Keratinocyte (primary cell): Measurements from ENCODE around the gene CSTF1. TPM values are rescaled to one million over a fixed set of nuclear protein-coding genes. Genes with fewer than 3 reads are reported as not detected.
A peak's percentile ranks its signal among the peaks of the same experiment; 100 is the strongest.

Experiments used
- DNase-seq: peaks from one replicate; pipeline ENCODE4 v3.0.0-alpha.2; 2011; ENCODE audit warnings: low read depth, missing footprints, low spot score
- FAIRE-seq: peaks from 2 replicates; lab custom pipeline; 2011; peaks lifted over from hg19 to GRCh38; lab: Jason Lieb, UNC
- H2AFZ ChIP-seq: 2 replicates; pipeline ENCODE4 v1.6.0; 2012; ENCODE audit warnings: low read length, control low read depth, inconsistent platforms; ENCODE audit not compliant: control insufficient read depth
- H3K27ac ChIP-seq: 2 replicates; pipeline ENCODE4 v1.5.1; 2011; ENCODE audit warnings: low read length; ENCODE audit not compliant: control insufficient read depth, insufficient read depth
- H3K27me3 ChIP-seq: 3 replicates; pipeline ENCODE4 v1.6.0; 2011; ENCODE audit warnings: low read length; ENCODE audit not compliant: control insufficient read depth, insufficient read depth; ENCODE audit errors: extremely low read depth
- H3K36me3 ChIP-seq, 2 experiments: 2 replicates in 1 of 2; 3 replicates in 1 of 2; pipeline ENCODE4 v1.5.1; 2011; ENCODE audit warnings: low read length in 2 of 2, mild to moderate bottlenecking in 1 of 2; ENCODE audit not compliant: control insufficient read depth in 2 of 2, insufficient read depth in 2 of 2; ENCODE audit errors: extremely low read depth in 1 of 2
- H3K4me1 ChIP-seq: 3 replicates; pipeline ENCODE4 v1.5.1; 2011; ENCODE audit warnings: low read length; ENCODE audit not compliant: control insufficient read depth, insufficient read depth; ENCODE audit errors: extremely low read depth
- H3K4me2 ChIP-seq: 3 replicates; pipeline ENCODE4 v1.6.0; 2011; ENCODE audit warnings: low read depth, low read length; ENCODE audit not compliant: control insufficient read depth, insufficient read depth; ENCODE audit errors: extremely low read depth
- H3K4me3 ChIP-seq, 3 experiments: fragments of 200-600 bp in 1 of 3; sonication (generic) in 1 of 3; 2 replicates in 2 of 3; 3 replicates in 1 of 3; pipeline ENCODE4 v1.5.1; 2011 to 2016; ENCODE audit warnings: low read length in 3 of 3, mild to moderate bottlenecking in 3 of 3, control low read depth in 2 of 3, inconsistent platforms in 1 of 3, low read depth in 1 of 3, mixed read lengths in 1 of 3, mixed run types in 1 of 3, moderate library complexity in 1 of 3; ENCODE audit not compliant: control insufficient read depth in 2 of 3, insufficient read depth in 2 of 3; ENCODE audit errors: extremely low read depth in 1 of 3
- H3K79me2 ChIP-seq: 2 replicates; pipeline ENCODE4 v1.6.0; 2012; ENCODE audit warnings: low read length; ENCODE audit not compliant: control insufficient read depth, insufficient read depth
- H3K9ac ChIP-seq: 3 replicates; pipeline ENCODE4 v1.6.0; 2011; ENCODE audit warnings: low read length; ENCODE audit not compliant: control insufficient read depth, insufficient read depth; ENCODE audit errors: extremely low read depth
- H3K9me1 ChIP-seq: 3 replicates; pipeline ENCODE4 v1.6.0; 2011; ENCODE audit warnings: low read length; ENCODE audit not compliant: control insufficient read depth, insufficient read depth; ENCODE audit errors: extremely low read depth
- H3K9me3 ChIP-seq: 2 replicates; pipeline ENCODE4 v1.5.1; 2012; ENCODE audit warnings: low read depth, low read length; ENCODE audit not compliant: control insufficient read depth
- H4K20me1 ChIP-seq: 3 replicates; pipeline ENCODE4 v1.6.0; 2011; ENCODE audit warnings: low read length; ENCODE audit not compliant: control insufficient read depth, insufficient read depth; ENCODE audit errors: extremely low read depth
- EZH2 ChIP-seq: IDR thresholded peaks from one replicate; pipeline ENCODE4 v1.6.1; 2012; ENCODE audit warnings: inconsistent platforms, mild to moderate bottlenecking, low read length, moderate library complexity
- dilution Hi-C: fragments of 300-500 bp; cut with MboI; formaldehyde crosslinking; loops from one replicate; pipeline ENCODE4 v1.7.0; 2020; ENCODE audit warnings: low sequenced_read_pairs; ENCODE audit not compliant: extremely low pct_ligation_motif_present
- polyA plus RNA-seq, 5 experiments: library from polyadenylated mRNA; depleted of rRNA in 3 of 5; stranded (reverse) in 3 of 5; stranded (forward) in 1 of 5; unstranded in 1 of 5; fragments of >200 nt; gene quantifications; 1 replicate in 1 of 5; 2 replicates in 3 of 5; 3 replicates in 1 of 5; pipeline versions ENCODE4 v1.2.1 to v1.2.3, GENCODE V29; 2011 to 2012; ENCODE audit warnings: missing spikeins in 2 of 5, low read depth in 1 of 5, low replicate concordance in 1 of 5
- TF ChIP-seq, protein P1 (sequence below), 3 experiments: IDR thresholded peaks in 1 of 3; conservative IDR thresholded peaks in 1 of 3; optimal IDR thresholded peaks in 1 of 3; 2 replicates in 2 of 3; 3 replicates in 1 of 3; pipeline versions ENCODE3 to v1.5.1; 2011; ENCODE audit warnings: low read length in 3 of 3, mild to moderate bottlenecking in 3 of 3, moderate library complexity in 2 of 3, control low read depth in 1 of 3, inconsistent platforms in 1 of 3; ENCODE audit not compliant: insufficient read depth in 2 of 3; ENCODE audit errors: extremely low read depth in 1 of 3

CSTF1 gene
- polyA plus RNA-seq, 1 donor (not counting 4 experiments of a cell fraction or from before 2014, with no cell fraction given), result 40.3 TPM

DNA sequence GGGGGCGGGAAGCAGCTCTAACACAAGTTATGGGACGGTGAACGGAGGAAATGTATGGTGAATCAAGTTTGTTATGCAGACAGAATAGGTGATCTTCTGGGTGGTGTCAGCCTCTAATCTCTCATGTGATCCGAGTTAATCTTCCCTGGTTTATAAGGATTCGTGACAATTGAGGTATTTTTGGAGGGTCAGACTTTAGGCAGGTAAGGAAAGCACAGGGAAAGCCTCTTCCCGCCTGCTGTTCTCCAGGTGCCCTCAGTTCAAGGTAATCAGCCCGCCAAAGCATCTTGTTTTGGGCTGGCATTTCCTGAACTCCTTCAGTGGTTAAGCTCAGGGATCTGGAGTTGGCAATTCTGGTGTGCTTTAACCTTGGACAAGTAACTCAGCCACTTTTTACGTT is 1.2 kb downstream of the CSTF1 start:
- H3K4me3 ChIP-seq, result peak overlapping the region; percentile 70 to 92 (median 90)
- no peak overlapping the region for H2AFZ ChIP-seq
- TF ChIP-seq EZH2, result no peak
- TF ChIP-seq, protein P1, sequence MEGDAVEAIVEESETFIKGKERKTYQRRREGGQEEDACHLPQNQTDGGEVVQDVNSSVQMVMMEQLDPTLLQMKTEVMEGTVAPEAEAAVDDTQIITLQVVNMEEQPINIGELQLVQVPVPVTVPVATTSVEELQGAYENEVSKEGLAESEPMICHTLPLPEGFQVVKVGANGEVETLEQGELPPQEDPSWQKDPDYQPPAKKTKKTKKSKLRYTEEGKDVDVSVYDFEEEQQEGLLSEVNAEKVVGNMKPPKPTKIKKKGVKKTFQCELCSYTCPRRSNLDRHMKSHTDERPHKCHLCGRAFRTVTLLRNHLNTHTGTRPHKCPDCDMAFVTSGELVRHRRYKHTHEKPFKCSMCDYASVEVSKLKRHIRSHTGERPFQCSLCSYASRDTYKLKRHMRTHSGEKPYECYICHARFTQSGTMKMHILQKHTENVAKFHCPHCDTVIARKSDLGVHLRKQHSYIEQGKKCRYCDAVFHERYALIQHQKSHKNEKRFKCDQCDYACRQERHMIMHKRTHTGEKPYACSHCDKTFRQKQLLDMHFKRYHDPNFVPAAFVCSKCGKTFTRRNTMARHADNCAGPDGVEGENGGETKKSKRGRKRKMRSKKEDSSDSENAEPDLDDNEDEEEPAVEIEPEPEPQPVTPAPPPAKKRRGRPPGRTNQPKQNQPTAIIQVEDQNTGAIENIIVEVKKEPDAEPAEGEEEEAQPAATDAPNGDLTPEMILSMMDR (optimal IDR thresholded peaks at IDR 0.05 in 1 of 3, IDR thresholded peaks at IDR 0.05 in 1 of 3, conservative IDR thresholded peaks at IDR 0.05 in 1 of 3; ENCODE audit: extremely low read depth in 1 of 3, insufficient read depth in 2 of 3, low read length in 3 of 3), result no peak
- no peak overlapping the region for H3K27ac ChIP-seq
- peaks cover 65% of the 10 kb centered on the region for H3K79me2 ChIP-seq
- dilution Hi-C loops, result no loop called here
- H3K36me3 ChIP-seq, result peaks cover 13 to 22% of the 10 kb centered on the region in 2 experiments
- no peaks in the 10 kb centered on the region for H3K9me3 ChIP-seq
- H3K4me2 ChIP-seq, result peak overlapping the region; percentile 75
- no peaks in the 10 kb centered on the region for H3K27me3 ChIP-seq
- DNase-seq (no peak), FAIRE-seq (no peak)
- H3K9me1 ChIP-seq, result no peaks in the 10 kb centered on the region
- H3K9ac ChIP-seq, result peak overlapping the region; percentile 91
- no peaks in the 10 kb centered on the region for H4K20me1 ChIP-seq
- peaks cover 13% of the 10 kb centered on the region for H3K4me1 ChIP-seq

DNA sequence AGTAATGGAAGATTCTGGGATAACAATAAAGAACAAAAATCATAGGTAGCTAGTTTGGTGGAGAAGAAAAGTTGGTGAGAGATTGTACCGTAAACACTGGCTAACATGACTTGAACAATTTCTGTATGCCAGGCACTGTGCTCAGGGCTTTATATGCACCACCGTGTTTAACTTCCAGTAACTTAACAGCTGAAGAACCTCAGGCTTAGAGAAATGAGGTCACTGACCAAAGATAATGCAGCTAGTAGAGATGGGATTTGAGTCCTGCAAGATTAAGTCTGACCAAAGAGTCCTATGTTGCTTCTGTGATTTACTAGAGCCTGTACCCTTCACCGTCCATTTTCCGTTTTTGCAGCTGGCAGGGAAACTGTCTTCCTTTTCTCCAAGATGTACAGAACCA is 2.7 kb downstream of the CSTF1 start:
- no peak overlapping the region for H2AFZ ChIP-seq
- dilution Hi-C loops, result no loop called here
- H3K4me1 ChIP-seq, result peaks cover 13% of the 10 kb centered on the region
- H3K9ac ChIP-seq, result no peak overlapping the region
- H3K36me3 ChIP-seq, result peaks cover 17 to 27% of the 10 kb centered on the region in 2 experiments
- H3K79me2 ChIP-seq, result peaks cover 50% of the 10 kb centered on the region
- no peaks in the 10 kb centered on the region for H3K9me3 ChIP-seq
- FAIRE-seq, result no peak
- no peak for DNase-seq
- TF ChIP-seq, protein P1 (optimal IDR thresholded peaks at IDR 0.05 in 1 of 3, IDR thresholded peaks at IDR 0.05 in 1 of 3, conservative IDR thresholded peaks at IDR 0.05 in 1 of 3; ENCODE audit: extremely low read depth in 1 of 3, insufficient read depth in 2 of 3, low read length in 3 of 3), result no peak
- no peak for TF ChIP-seq EZH2
- no peaks in the 10 kb centered on the region for H3K9me1 ChIP-seq
- H3K4me3 ChIP-seq, result no peak overlapping the region
- no peaks in the 10 kb centered on the region for H4K20me1 ChIP-seq
- no peaks in the 10 kb centered on the region for H3K27me3 ChIP-seq
- no peak overlapping the region for H3K27ac ChIP-seq
- H3K4me2 ChIP-seq, result no peak overlapping the region
